H1 (cell line): ENCODE measurements around the gene GLUL. TPM values are rescaled to one million over a fixed set of nuclear protein-coding genes. Genes with fewer than 3 reads are reported as not detected.

Experiments used
- polyA plus RNA-seq, 7 experiments: library from polyadenylated mRNA; depleted of rRNA in 3 of 7; stranded (reverse) in 5 of 7; unstranded in 2 of 7; fragments of >200 nt in 5 of 7; fragments of 200-250 nt in 2 of 7; gene quantifications; 1 replicate in 5 of 7; 2 replicates in 1 of 7; 4 replicates in 1 of 7; pipeline versions ENCODE4 v1.2.1 to v1.2.3, GENCODE V29; 2011 to 2013; ENCODE audit warnings: missing spikeins in 2 of 7, mixed read lengths in 2 of 7
- total RNA-seq: library from RNA; stranded (reverse); fragmentation: NEBNext Ultra II Directional; extraction: Animal tissue kit (Norgen Biotek cat#: 25700); gene quantifications from 2 replicates; pipeline ENCODE4 v1.2.1, GENCODE V29; 2021

GLUL gene
- total and polyA plus RNA-seq, 2 of the 8 experiments (the other 6 are each of a cell fraction or from before 2014, with no cell fraction given) = 261 to 453 TPM

Other genes starting within 250 kb of the GLUL start
- gene TEDDM1, start 8.9 kb upstream of the GLUL start, total RNA-seq = not detected in 2 replicates
- gene TEDDM1, start 8.9 kb upstream of the GLUL start, polyA plus RNA-seq (2011; rRNA removed) = not detected in 2 replicates
- gene RGSL1, start 58.4 kb upstream of the GLUL start, total RNA-seq = not detected in 2 replicates
- not detected in 2 replicates for gene RGSL1, start 58.4 kb upstream of the GLUL start, polyA plus RNA-seq (2011; rRNA removed)
- 0.57 and 0.78 TPM in 2 replicates for gene RNASEL, start 197.5 kb upstream of the GLUL start, total RNA-seq
- gene RNASEL, start 197.5 kb upstream of the GLUL start, polyA plus RNA-seq (2011; rRNA removed) = 0.27 and 0.39 TPM in 2 replicates
- 8.1 and 9.8 TPM in 2 replicates for gene RGS16, start 212.6 kb upstream of the GLUL start, total RNA-seq
- 5.7 and 7.7 TPM in 2 replicates for gene RGS16, start 212.6 kb upstream of the GLUL start, polyA plus RNA-seq (2011; rRNA removed)